GM12878 (cell line): ENCODE data around the gene RPS6KL1. TPM values are rescaled to one million over a fixed set of nuclear protein-coding genes. Genes with fewer than 3 reads are reported as not detected.

Source experiments
- ATAC-seq: fragments of 200-7000 bp; cut with Tn5 transposase; 3 replicates; pipeline ENCODE4 v1.9.1; 2020; ENCODE audit warnings: mild to moderate bottlenecking, moderate library complexity
- BruUV-seq: library from RNA; stranded (reverse); fragments of 400-500 nt; replicated peaks from 2 replicates; lab custom pipeline; 2021; lab: Mats Ljungman, UMichigan
- CTCF ChIA-PET: fragments of 300-600 bp; sonication (Branson Sonifier 250); formaldehyde crosslinking; extraction: SDS; loops from one replicate; lab custom pipeline; 2021; ENCODE audit warnings: inconsistent platforms; lab: Yijun Ruan, JAX
- POLR2A ChIA-PET: fragments of 350-600 bp; formaldehyde crosslinking; extraction: SDS; loops from one replicate; lab custom pipeline; 2021; ENCODE audit warnings: inconsistent platforms; lab: Charles Lee
- RAD21 ChIA-PET: fragments of 300-600 bp; sonication (Branson Sonifier 250); formaldehyde crosslinking; loops from one replicate; lab custom pipeline; 2023; ENCODE audit warnings: antibody characterized with exemption; ENCODE audit not compliant: unreplicated experiment; lab: Charles Lee
- SMC1A ChIA-PET: fragments of 300-600 bp; sonication (Branson Sonifier 250); formaldehyde crosslinking; loops from one replicate; lab custom pipeline; 2023; ENCODE audit not compliant: unreplicated experiment, uncharacterized antibody; lab: Charles Lee
- DNase-seq: peaks from one replicate; pipeline ENCODE4 v3.0.0-alpha.2; 2011; ENCODE audit warnings: low read depth, low spot score
- FAIRE-seq: peaks from 3 replicates; lab custom pipeline; 2011; peaks lifted over from hg19 to GRCh38; lab: Jason Lieb, UNC
- H2AFZ ChIP-seq: 2 replicates; pipeline ENCODE4 v1.6.0; 2011; ENCODE audit warnings: low read depth, low read length, control low read depth; ENCODE audit not compliant: control insufficient read depth
- H3K27ac ChIP-seq: 2 replicates; pipeline ENCODE4 v1.5.1; 2011; ENCODE audit warnings: control low read depth; ENCODE audit not compliant: control insufficient read depth, insufficient read depth
- H3K27me3 ChIP-seq, 2 experiments: replicated peaks in 1 of 2; 2 replicates each; pipeline versions ENCODE4 v1.6.0 to v1.6.1; 2011; ENCODE audit warnings: low read length in 1 of 2; ENCODE audit not compliant: control insufficient read depth in 2 of 2, insufficient read depth in 2 of 2
- H3K36me3 ChIP-seq, 2 experiments: 2 replicates each; pipeline ENCODE4 v1.5.1; 2011; ENCODE audit warnings: low read length in 1 of 2; ENCODE audit not compliant: control insufficient read depth in 2 of 2, insufficient read depth in 2 of 2
- H3K4me1 ChIP-seq: 2 replicates; pipeline ENCODE4 v1.6.1; 2011; ENCODE audit warnings: mild to moderate bottlenecking, low read length, moderate library complexity, mixed read lengths; ENCODE audit not compliant: control insufficient read depth, insufficient read depth
- H3K4me2 ChIP-seq: 2 replicates; pipeline ENCODE4 v1.6.0; 2011; ENCODE audit warnings: control low read depth; ENCODE audit not compliant: control insufficient read depth, insufficient read depth
- H3K4me3 ChIP-seq: fragments of 200-600 bp; sonication (generic); 2 replicates; pipeline ENCODE4 v1.5.1; 2016
- H3K79me2 ChIP-seq: 2 replicates; pipeline ENCODE4 v1.6.0; 2011; ENCODE audit warnings: low read length; ENCODE audit not compliant: control insufficient read depth, insufficient read depth
- H3K9ac ChIP-seq: 2 replicates; pipeline ENCODE4 v1.8.0; 2011; ENCODE audit warnings: low read length, control low read depth, mixed read lengths; ENCODE audit not compliant: control insufficient read depth, insufficient read depth
- H3K9me3 ChIP-seq: replicated peaks from 3 replicates; pipeline ENCODE4 v1.5.1; 2011; ENCODE audit warnings: mild to moderate bottlenecking, low read length; ENCODE audit not compliant: control insufficient read depth, insufficient read depth
- H4K20me1 ChIP-seq: 2 replicates; pipeline ENCODE4 v1.6.0; 2011; ENCODE audit not compliant: control insufficient read depth, insufficient read depth
- BCL3 ChIP-seq: IDR thresholded peaks from 2 replicates; pipeline ENCODE4 v1.6.1; 2011; ENCODE audit warnings: borderline replicate concordance, low read depth, mild to moderate bottlenecking, moderate library complexity, low read length; ENCODE audit not compliant: insufficient read depth, poor library complexity, severe bottlenecking
- CREM ChIP-seq: IDR thresholded peaks from 2 replicates; pipeline ENCODE4 v1.6.1; 2014; ENCODE audit warnings: antibody characterized with exemption, low read depth
- CTCF ChIP-seq, 3 experiments: IDR thresholded peaks in 2 of 3; conservative IDR thresholded peaks in 1 of 3; 2 replicates each; pipeline ENCODE4 v1.5.1; 2011; ENCODE audit warnings: low read depth in 3 of 3, low read length in 3 of 3, mild to moderate bottlenecking in 3 of 3, control low read depth in 2 of 3, moderate library complexity in 2 of 3, inconsistent platforms in 1 of 3, mixed read lengths in 1 of 3; ENCODE audit not compliant: control insufficient read depth in 2 of 3, insufficient read depth in 1 of 3; ENCODE audit errors: extremely low read depth in 1 of 3
- MLLT1 ChIP-seq: fragments of 450-650 bp; IDR thresholded peaks from 2 replicates; pipeline ENCODE4 v1.6.1; 2016; ENCODE audit warnings: mild to moderate bottlenecking
- POLR2A ChIP-seq: IDR thresholded peaks from 2 replicates; pipeline ENCODE4 v1.6.1; 2011; ENCODE audit warnings: low read depth, mild to moderate bottlenecking, low read length
- POLR2AphosphoS5 ChIP-seq: IDR thresholded peaks from 2 replicates; pipeline ENCODE4 v1.6.1; 2011; ENCODE audit warnings: mild to moderate bottlenecking, low read length, inconsistent platforms
- RUNX3 ChIP-seq: IDR thresholded peaks from 2 replicates; pipeline ENCODE4 v1.6.1; 2012; ENCODE audit warnings: low read length, inconsistent platforms
- SREBF2 ChIP-seq: IDR thresholded peaks from 2 replicates; pipeline ENCODE4 v1.6.1; 2012; ENCODE audit warnings: mild to moderate bottlenecking, low read length
- TCF7 ChIP-seq: IDR thresholded peaks from 2 replicates; pipeline ENCODE4 v1.6.1; 2014; ENCODE audit warnings: antibody characterized with exemption, borderline replicate concordance
- ZNF217 ChIP-seq: fragments of 450-650 bp; IDR thresholded peaks from 2 replicates; pipeline ENCODE4 v1.6.1; 2017; ENCODE audit warnings: antibody characterized with exemption, mild to moderate bottlenecking
- WGBS: methylation state at CpG from one replicate; pipeline ENCODE4 v1.1.6; 2016; ENCODE audit warnings: low lambda C conversion rate; ENCODE audit not compliant: insufficient replicate concordance, insufficient coverage; ENCODE audit errors: missing lambda C conversion rate; 5-methylcytosine and 5-hydroxymethylcytosine counted together
- in situ Hi-C: fragments of 300-500 bp; cut with MboI; formaldehyde crosslinking; loops from 9 replicates; pipeline ENCODE4 v1.14.3; 2018; ENCODE audit warnings: mixed read lengths
- intact Hi-C: fragments of 100-400 bp; cut with micrococcal nuclease; formaldehyde crosslinking; loops from one replicate; pipeline ENCODE4 v1.14.2; 2022; ENCODE audit not compliant: unreplicated experiment
- polyA plus RNA-seq, 11 experiments: library from polyadenylated mRNA; depleted of rRNA in 4 of 11; unstranded in 6 of 11; stranded (reverse) in 5 of 11; fragments of >200 nt; fragmentation: Nextera tagmentation in 4 of 11; fragmentation: Illumina TruSeq in 1 of 11; extraction: Ambion mirVana in 4 of 11; extraction: Trizol in 1 of 11; gene quantifications; 1 replicate in 1 of 11; 2 replicates in 10 of 11; pipeline versions ENCODE4 v1.2.1 to v1.2.3, GENCODE V29; 2011 to 2016; ENCODE audit warnings: inconsistent platforms in 2 of 11, missing spikeins in 2 of 11, low read depth in 1 of 11
- total RNA-seq, 4 experiments: library from RNA; depleted of rRNA in 3 of 4; stranded (reverse); fragments of >200 nt in 3 of 4; fragmentation: Illumina TruSeq in 1 of 4; extraction: Trizol in 1 of 4; gene quantifications; 2 replicates each; pipeline versions ENCODE4 v1.2.1 to v1.2.3, GENCODE V29; 2013 to 2021

The RPS6KL1 gene
- total and polyA plus RNA-seq, 10 of the 15 experiments (the other 5 are each of a cell fraction or from before 2014, with no cell fraction given) = 0.04 to 4.2 (median 2.0) TPM

- intact Hi-C loops = loop anchor here (1.0 to 10.0 kb wide), 2 partner anchors 60 to 362 kb away; partner anchors contain the start of gene EIF2B2
- TF ChIP-seq TCF7 (no peak), SREBF2 (no peak), MLLT1 (no peak), POLR2A (peak; percentile 45), ZNF217 (no peak), POLR2AphosphoS5 (no peak), RUNX3 (peak; percentile 9; the same call in 1 of the 2 replicates), BCL3 (no peak), CREM (no peak), CTCF (IDR thresholded peaks at IDR 0.05 in 2 of 3, conservative IDR thresholded peaks at IDR 0.05 in 1 of 3; ENCODE audit: control insufficient read depth in 2 of 3, extremely low read depth in 1 of 3, insufficient read depth in 1 of 3, low read depth in 3 of 3, low read length in 3 of 3) (0 out of 6 replicates have a peak, but pooled peaks of 1 of the 3 experiments have one; percentile 8)
- Histone ChIP-seq H4K20me1 (no peaks in the 10 kb centered on the region), H3K9ac (peak overlapping the region; percentile 72; the same call in 1 of the 2 replicates), H2AFZ (peak overlapping the region; percentile 84), H3K36me3 (no peaks in the 10 kb centered on the region), H3K79me2 (no peaks in the 10 kb centered on the region), H3K27ac (peak overlapping the region; percentile 55), H3K27me3 (no peaks in the 10 kb centered on the region), H3K4me1 (peaks cover 45% of the 10 kb centered on the region), H3K4me3 (peak overlapping the region; percentile 48), H3K4me2 (peak overlapping the region; percentile 83), H3K9me3 (no peaks in the 10 kb centered on the region; the same call in 2 of the 3 replicates)
- ChIA-PET RAD21 (interaction anchor here (0.6 to 1.9 kb wide), 6 partner anchors 9 to 572 kb away, joined by 3 to 8 read pairs (median 4); no protein-coding TSS in a partner anchor), POLR2A (interaction anchor here (0.7 to 2.2 kb wide), 10 partner anchors 9 to 146 kb away, joined by 3 to 8 read pairs (median 4); partner anchors contain the start of genes EIF2B2 and PGF), SMC1A (interaction anchor here (1.0 to 1.7 kb wide), 4 partner anchors 83 to 129 kb away, joined by 3 to 5 read pairs (median 3); partner anchors contain the start of gene ACYP1), CTCF (interaction anchor here (0.8 to 9.1 kb wide), 9 partner anchors 8 to 146 kb away, joined by 3 to 129 read pairs (median 4); partner anchors contain the start of gene ACYP1)
- FAIRE-seq = peak; percentile 35
- in situ Hi-C loops = no loop called here
- DNase-seq = no peak
- BruUV-seq = no TSS peak
- 11% methylated on average over 11 of the region's 11 CpGs for WGBS
- peak; percentile 22 for ATAC-seq
Measured at GRCh38 chr14:74942608-74943007, 19.5 kb upstream of the RPS6KL1 start.
